HTERT RPE-1 (cell line): ENCODE measurements around the gene GATA5.
"Not testable (repeated sequence)": the region's sequence is repeated elsewhere in the genome, so short reads cannot be mapped to it uniquely, and the experiment has no call there.

Source experiments
- in situ Hi-C: fragments of 300-500 bp; cut with MboI; formaldehyde crosslinking; loops from 4 replicates; pipeline ENCODE4 v1.14.3; 2020; ENCODE audit warnings: low sequenced_read_pairs

GATA5 gene

GRCh38 chr20:62433658-62434497 is 41.9 kb downstream of the GATA5 start:
- in situ Hi-C loops, result no loop called here

GRCh38 chr20:62430866-62431447 is 44.8 kb downstream of the GATA5 start:
- in situ Hi-C loops, result no loop called here

DNA sequence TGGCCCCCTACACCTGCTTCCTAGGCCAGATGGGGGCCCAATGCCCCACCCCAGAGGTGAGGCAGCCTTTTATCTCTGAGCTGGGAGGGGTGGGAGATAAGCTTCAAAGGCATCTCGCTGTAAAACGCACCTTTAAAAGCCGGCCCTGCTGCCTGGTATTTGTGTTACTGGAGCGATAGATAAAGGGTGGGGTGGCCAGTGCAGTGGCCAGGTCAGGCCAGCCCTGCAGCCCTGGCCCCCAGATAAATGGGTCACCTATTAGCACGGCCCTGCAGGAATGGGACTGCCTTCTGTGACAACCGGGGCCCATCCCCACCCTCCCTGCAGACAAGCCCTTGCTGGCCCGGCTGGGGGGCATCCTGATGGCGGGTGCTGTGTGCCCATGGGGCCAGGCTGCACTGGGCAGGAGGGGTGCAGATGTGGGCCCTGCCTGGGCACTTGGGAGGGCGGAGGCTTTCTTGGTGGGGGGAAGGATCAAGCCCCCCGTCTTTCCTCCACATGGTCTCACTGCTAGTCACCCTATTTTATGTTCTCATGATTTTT is 45.4 kb downstream of the GATA5 start:
- in situ Hi-C loops, result no loop called here

DNA sequence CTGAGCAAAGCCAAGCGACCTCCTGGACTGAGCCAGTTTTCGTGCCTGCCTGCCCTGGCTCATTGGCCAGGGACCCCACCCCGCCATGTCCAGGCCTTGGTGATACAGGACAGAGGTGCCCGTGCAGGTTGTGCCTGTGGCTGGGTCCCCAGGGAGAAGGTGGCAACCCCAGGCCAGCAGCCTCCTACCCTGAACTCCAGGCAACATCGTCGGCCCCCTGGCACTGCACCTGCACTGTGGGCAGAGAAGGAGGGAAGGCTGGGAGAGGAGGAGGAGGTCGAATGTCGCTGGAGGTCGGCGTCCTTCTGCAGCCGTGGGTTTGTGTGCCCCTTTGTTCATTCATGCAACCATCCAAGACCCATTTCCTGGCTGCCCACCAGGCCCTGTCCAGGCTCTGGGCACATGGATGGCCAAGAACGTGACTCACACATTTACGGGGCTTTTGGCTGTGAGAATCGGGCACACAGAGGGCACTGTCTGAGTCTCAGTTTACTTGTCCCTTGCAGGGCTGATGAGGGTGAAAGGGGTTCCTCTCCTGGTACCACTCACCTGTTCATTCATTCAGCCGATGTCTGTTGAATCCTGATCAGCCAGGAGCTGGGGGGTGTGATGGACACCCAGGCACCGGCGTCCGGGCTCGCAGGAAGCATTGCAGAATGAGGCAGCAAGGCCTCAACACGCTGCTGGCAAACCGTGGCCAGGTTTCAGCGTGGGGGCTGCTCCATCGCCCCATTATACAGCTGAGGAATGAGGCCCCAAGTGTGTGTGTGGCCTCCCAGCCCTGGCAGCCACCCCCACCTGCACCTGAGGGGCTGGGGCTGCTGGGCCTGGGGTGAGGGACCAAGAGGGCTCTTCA is 46.1 kb downstream of the GATA5 start:
- in situ Hi-C loops, result no loop called here

- in situ Hi-C loops, result no loop called here
Observed at GRCh38 chr20:62428396-62429295, 47.1 kb downstream of the GATA5 start.

DNA sequence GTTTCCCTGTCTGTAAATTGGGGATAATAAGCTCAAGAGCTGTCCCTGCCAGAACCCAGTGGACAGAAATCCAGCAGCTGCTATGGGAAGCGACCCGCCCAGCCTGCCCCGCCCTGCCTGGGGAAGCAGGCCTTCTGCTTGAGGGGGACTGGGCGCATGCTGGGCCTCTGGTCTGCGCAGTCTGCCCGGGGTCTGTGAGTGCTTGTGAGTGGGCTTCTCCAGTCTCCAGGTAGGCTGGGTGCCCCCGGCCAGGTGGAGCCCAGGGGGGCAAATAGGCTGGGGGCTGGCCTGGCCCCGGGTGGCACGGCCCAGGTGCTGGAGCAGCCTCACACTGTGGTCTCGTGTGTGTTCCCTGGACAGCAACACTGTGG is 47.8 kb downstream of the GATA5 start:
- in situ Hi-C loops, result no loop called here

DNA sequence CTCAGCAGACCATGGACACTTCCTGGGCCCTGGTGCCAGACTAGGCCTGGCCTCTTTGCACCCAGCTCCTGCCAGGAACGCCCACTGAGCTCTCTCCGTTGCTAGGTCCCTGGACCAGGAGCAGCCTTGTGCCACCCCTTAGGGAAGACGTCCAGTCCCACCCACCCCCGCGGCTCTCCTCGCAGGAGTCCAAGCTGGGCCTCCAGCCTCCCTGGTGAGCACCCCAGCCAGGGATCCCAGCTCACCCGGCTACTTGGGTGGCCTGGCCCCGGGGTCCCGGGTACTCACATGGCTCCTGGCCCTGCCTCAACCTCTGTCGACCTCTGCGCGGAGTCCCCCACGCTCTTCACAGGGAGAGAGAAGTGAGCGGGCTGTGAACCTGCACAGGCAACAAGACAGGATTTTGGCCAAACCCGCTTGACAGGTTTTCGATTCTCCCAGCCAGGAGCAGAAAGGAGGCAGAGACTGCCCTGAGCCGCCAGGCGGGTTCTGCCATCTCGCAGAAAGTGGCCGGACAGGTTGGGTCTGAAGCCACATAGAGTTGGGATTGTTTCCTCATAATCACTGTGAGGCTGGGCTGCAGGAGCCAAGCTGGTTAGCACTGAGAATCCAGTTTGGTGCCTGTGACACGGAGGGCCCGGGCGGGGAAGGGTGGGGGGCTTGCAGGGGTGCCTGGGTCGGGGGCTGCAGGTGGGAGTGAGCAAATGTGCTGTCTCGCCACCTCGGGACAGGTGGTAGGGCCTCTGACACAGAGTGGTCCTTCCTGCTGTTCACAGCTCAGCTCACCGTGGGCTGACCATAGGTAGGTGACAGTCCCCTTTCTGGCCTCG is 48.4 kb downstream of the GATA5 start, which contains the start of gene RBBP8NL:
RBBP8NL (minus strand) TSS at position 368 of the 830 bp plus-strand sequence. CDS start 7,892 bp downstream, outside the sequence.
- in situ Hi-C loops, result no loop called here

GRCh38 chr20:62426699-62427131 is 49.1 kb downstream of the GATA5 start:
- in situ Hi-C loops, result no loop called here

DNA sequence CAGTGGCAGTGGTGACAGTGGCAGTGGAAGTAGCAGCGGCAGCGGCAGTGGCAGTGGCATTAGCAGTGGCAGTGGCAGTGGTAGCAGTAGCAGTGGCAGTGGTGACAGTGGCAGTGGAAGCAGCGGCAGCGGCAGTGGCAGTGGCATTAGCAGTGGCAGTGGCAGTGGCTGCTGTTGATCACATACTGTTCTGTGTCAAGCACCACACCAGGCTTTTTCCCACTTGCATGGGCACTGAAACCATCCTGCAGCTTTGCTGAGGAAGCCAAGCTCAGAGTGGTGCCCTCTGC is 49.8 kb downstream of the GATA5 start:
- in situ Hi-C loops, result not testable (repeated sequence)

- in situ Hi-C loops, result no loop called here
Observed at GRCh38 chr20:62425281-62426058, 50.3 kb downstream of the GATA5 start.

- in situ Hi-C loops, result no loop called here
Observed at GRCh38 chr20:62424249-62425107, 51.3 kb downstream of the GATA5 start.

DNA sequence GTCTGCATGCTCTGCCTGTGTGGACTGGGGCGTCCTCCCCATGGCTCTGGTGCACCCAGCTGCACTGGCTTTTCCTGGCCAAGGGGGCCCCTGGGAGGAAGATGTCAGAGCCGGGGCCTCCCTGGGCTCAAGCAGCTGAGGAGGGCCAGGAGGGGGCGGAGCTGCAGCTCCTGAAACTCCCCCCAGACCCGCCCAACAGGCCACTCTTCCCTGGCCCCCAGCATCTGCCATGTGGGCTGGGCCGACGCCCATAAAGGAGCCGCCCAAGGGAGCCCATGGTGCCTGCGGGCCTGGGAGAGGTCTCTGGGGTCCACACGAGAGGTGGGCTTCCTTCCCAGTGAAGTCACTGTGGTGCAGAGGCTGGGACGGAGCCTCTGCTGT is 52.5 kb downstream of the GATA5 start:
- in situ Hi-C loops, result no loop called here

- in situ Hi-C loops, result no loop called here
Observed at GRCh38 chr20:62422636-62423325, 53.0 kb downstream of the GATA5 start.

DNA sequence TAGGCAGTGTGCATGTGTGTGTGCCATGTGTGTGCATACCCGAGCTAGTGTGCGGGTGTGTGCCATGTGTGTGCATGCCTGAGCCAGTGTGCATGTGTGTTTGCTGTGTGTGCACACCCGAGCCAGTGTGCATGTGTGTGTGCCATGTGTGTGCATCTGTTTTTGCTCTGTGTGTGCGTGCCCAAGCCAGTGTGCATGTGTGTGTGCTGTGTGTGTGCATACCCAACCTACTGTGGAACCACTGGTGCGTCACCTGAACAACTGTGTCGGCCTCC is 54.1 kb downstream of the GATA5 start:
- in situ Hi-C loops, result no loop called here

DNA sequence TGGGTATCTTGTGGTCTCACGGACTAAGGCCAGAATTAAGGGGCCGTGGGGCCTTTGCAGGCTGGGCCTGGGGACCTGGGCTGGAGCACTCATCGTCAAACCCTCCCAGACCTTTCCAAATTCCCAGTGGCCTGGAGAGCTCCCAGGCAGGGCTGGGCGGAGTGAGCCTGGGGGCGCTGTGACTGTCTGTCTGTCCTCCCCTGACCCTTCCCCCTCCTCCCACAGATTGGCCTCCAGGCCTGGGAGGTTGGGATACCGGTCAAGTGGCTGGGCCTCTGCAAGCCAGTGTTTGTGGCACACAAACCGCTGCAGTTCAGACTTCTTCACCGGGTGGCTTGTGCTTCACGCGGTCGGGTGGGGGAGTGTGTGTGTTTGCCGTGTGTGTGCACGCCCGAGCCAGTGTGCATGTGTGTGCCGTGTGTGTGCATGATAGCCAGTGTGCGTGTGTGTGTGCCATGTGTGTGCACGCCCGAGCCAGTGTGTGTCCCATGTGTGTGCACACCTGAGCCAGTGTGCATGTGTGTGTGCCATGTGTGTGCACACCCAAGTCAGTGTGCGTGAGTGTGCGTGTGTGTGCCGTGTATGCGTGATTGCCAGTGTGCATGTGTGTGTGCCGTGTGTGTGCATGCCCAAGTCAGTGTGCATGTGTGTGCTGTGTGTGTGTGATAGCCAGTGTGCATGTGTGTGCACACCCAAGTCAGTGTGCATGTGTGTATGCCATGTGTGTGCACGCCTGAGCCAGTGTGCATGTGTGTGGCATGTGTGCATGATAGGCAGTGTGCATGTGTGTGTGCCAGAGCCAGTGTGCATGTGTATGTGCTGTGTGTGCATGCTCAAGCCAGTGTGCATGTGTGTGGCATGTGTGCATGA is 54.7 kb downstream of the GATA5 start:
- in situ Hi-C loops, result no loop called here

DNA sequence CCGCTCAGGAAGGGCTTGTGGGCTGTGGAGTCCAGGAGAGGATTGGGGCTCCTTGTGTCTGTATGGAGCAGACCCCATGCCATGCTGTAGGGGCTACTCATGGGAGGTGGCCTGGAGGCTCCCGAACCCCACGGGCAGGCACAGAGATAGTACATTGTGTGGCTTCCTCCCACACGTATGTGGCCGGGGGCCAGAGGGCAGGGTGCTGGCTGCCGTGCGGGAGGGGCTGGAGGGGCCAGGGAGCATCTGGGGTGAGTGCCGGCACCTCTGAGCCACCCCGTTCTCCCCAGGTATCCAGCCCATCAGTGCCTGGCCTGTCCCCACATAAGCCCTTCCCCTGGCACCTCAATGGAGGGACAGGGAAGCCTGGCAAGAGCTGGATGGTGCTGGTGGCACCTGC is 56.0 kb downstream of the GATA5 start:
- in situ Hi-C loops, result no loop called here
